SK-N-SH (cell line): ENCODE data around the gene ACTL10. TPM values are rescaled to one million over a fixed set of nuclear protein-coding genes. Genes with fewer than 3 reads are reported as not detected.

Experiments
- CTCF ChIA-PET: fragments of 300-600, 350-600 bp; formaldehyde crosslinking; extraction: SDS; loops from one replicate; lab custom pipeline; 2021; lab: Yijun Ruan, JAX
- POLR2A ChIA-PET: fragments of 350-600 bp; sonication (Branson Sonifier 250); formaldehyde crosslinking; extraction: SDS; loops from one replicate; lab custom pipeline; 2020; ENCODE audit warnings: antibody characterized with exemption, inconsistent platforms; lab: Yijun Ruan, JAX
- DNase-seq: peaks from one replicate; pipeline ENCODE4 v3.0.0; 2012
- H2AFZ ChIP-seq: fragments of 200-600 bp; sonication (generic); 2 replicates; pipeline ENCODE4 v1.8.1; 2016; ENCODE audit warnings: antibody characterized with exemption, mild to moderate bottlenecking, low read depth
- H3F3A ChIP-seq: fragments of 200-600 bp; sonication (generic); replicated peaks from 2 replicates; pipeline ENCODE3; 2016; ENCODE audit warnings: antibody characterized with exemption, mild to moderate bottlenecking; ENCODE audit not compliant: insufficient read depth
- H3K27ac ChIP-seq, 2 experiments: fragments of 200-500 bp in 1 of 2; fragments of 200-600 bp in 1 of 2; sonication (Bioruptor generic) in 1 of 2; sonication (generic), shearing (Covaris generic) in 1 of 2; 2 replicates each; pipeline versions ENCODE4 v1.5.1 to v1.6.1; 2014 to 2016; ENCODE audit warnings: low read depth in 2 of 2, inconsistent platforms in 1 of 2, low read length in 1 of 2, mild to moderate bottlenecking in 1 of 2, mixed read lengths in 1 of 2
- H3K27me3 ChIP-seq: fragments of 200-600 bp; sonication (generic), shearing (Covaris generic); 2 replicates; pipeline ENCODE4 v1.6.1; 2016; ENCODE audit warnings: mixed run types; ENCODE audit not compliant: insufficient read depth
- H3K36me3 ChIP-seq, 2 experiments: fragments of 200-500 bp in 1 of 2; fragments of 200-600 bp in 1 of 2; sonication (Bioruptor generic) in 1 of 2; sonication (generic) in 1 of 2; replicated peaks in 1 of 2; 2 replicates each; pipeline versions ENCODE3 to v1.5.1; 2014 to 2016; ENCODE audit warnings: low read length in 1 of 2, mild to moderate bottlenecking in 1 of 2; ENCODE audit not compliant: insufficient read depth in 2 of 2, control insufficient read depth in 1 of 2
- H3K4me1 ChIP-seq, 2 experiments: fragments of 200-500 bp in 1 of 2; fragments of 200-600 bp in 1 of 2; sonication (Bioruptor generic) in 1 of 2; sonication (generic), shearing (Covaris generic) in 1 of 2; 2 replicates each; pipeline versions ENCODE4 v1.5.1 to v1.6.1; 2014 to 2016; ENCODE audit warnings: low read depth in 1 of 2, low read length in 1 of 2, mixed run types in 1 of 2; ENCODE audit not compliant: insufficient read depth in 2 of 2, control insufficient read depth in 1 of 2
- H3K4me2 ChIP-seq: fragments of 200-600 bp; sonication (generic), shearing (Covaris generic); 2 replicates; pipeline ENCODE4 v1.6.1; 2017; ENCODE audit warnings: mixed run types
- H3K4me3 ChIP-seq, 2 experiments: fragments of 200-500 bp in 1 of 2; fragments of 200-600 bp in 1 of 2; sonication (Bioruptor generic) in 1 of 2; sonication (generic), shearing (Covaris generic) in 1 of 2; 2 replicates each; pipeline versions ENCODE4 v1.5.1 to v1.8.1; 2014 to 2016; ENCODE audit warnings: low read depth in 2 of 2, inconsistent platforms in 1 of 2, low read length in 1 of 2, mild to moderate bottlenecking in 1 of 2, mixed read lengths in 1 of 2, moderate library complexity in 1 of 2
- H3K79me2 ChIP-seq: fragments of 200-600 bp; sonication (generic); 2 replicates; pipeline ENCODE4 v1.8.1; 2017; ENCODE audit warnings: mild to moderate bottlenecking; ENCODE audit not compliant: insufficient read depth
- H3K9ac ChIP-seq: fragments of 200-600 bp; sonication (generic); 2 replicates; pipeline ENCODE4 v1.6.1; 2017; ENCODE audit warnings: mixed run types
- H3K9me2 ChIP-seq: fragments of 200-600 bp; sonication (generic); 2 replicates; pipeline ENCODE4 v1.6.1; 2017; ENCODE audit warnings: mixed run types
- H3K9me3 ChIP-seq: fragments of 200-600 bp; sonication (generic); 2 replicates; pipeline ENCODE4 v1.6.1; 2017; ENCODE audit warnings: mixed run types, mild to moderate bottlenecking, moderate library complexity
- H4K20me1 ChIP-seq: fragments of 200-600 bp; sonication (generic); 2 replicates; pipeline ENCODE4 v1.6.1; 2017; ENCODE audit warnings: mild to moderate bottlenecking, mixed run types; ENCODE audit not compliant: insufficient read depth
- CHD2 ChIP-seq: fragments of 150-350 bp; IDR thresholded peaks from 2 replicates; pipeline ENCODE4 v1.6.1; 2018; ENCODE audit warnings: low read length; ENCODE audit not compliant: partially characterized antibody
- MXI1 ChIP-seq: IDR thresholded peaks from 2 replicates; pipeline ENCODE4 v1.6.1; 2012; ENCODE audit warnings: mild to moderate bottlenecking, low read depth, low read length, improper control_type of control experiment
- NRF1 ChIP-seq: IDR thresholded peaks from 2 replicates; pipeline ENCODE4 v1.6.1; 2012; ENCODE audit warnings: low read depth, mild to moderate bottlenecking, low read length
- RAD21 ChIP-seq: IDR thresholded peaks from 2 replicates; pipeline ENCODE4 v1.6.1; 2012; ENCODE audit warnings: mild to moderate bottlenecking, low read length
- RCOR1 ChIP-seq: fragments of 150-350 bp; IDR thresholded peaks from 2 replicates; pipeline ENCODE4 v1.6.1; 2017; ENCODE audit warnings: antibody characterized with exemption, low read length
- SMC3 ChIP-seq: IDR thresholded peaks from 2 replicates; pipeline ENCODE4 v1.6.1; 2012; ENCODE audit warnings: low read depth, low read length, improper control_type of control experiment
- USF1 ChIP-seq: IDR thresholded peaks from 2 replicates; pipeline ENCODE4 v1.4.0; 2012; ENCODE audit warnings: low read depth, borderline replicate concordance
- YY1 ChIP-seq: IDR thresholded peaks from 2 replicates; pipeline ENCODE4 v1.4.0; 2012; ENCODE audit warnings: low read depth, mild to moderate bottlenecking
- WGBS: methylation state at CpG from one replicate; pipeline ENCODE4 v1.1.6; 2017; ENCODE audit warnings: low lambda C conversion rate; 5-methylcytosine and 5-hydroxymethylcytosine counted together
- polyA plus RNA-seq, 3 experiments: library from polyadenylated mRNA; depleted of rRNA; stranded (reverse); fragments of >200 nt; gene quantifications; 2 replicates each; pipeline ENCODE4 v1.2.3, GENCODE V29; 2012

ACTL10 gene
- polyA plus RNA-seq, 1 of the 3 experiments (the other 2 are of a cell fraction) = 0.25 TPM

- Histone ChIP-seq H3F3A (peaks cover 26% of the 10 kb centered on the region), H3K4me1 (peaks cover 13 to 59% of the 10 kb centered on the region in 2 experiments; a peak in 3 of 4 replicates), H3K9me3 (no peaks in the 10 kb centered on the region), H3K9me2 (no peaks in the 10 kb centered on the region), H3K27me3 (no peaks in the 10 kb centered on the region), H3K36me3 (peaks cover 3 to 13% of the 10 kb centered on the region in 2 experiments), H3K9ac (no peak overlapping the region), H3K4me2 (no peak overlapping the region), H3K4me3 (no peak overlapping the region), H4K20me1 (peaks cover 32% of the 10 kb centered on the region), H3K79me2 (no peaks in the 10 kb centered on the region), H3K27ac (peak overlapping the region in 1 of 2 experiments; percentile 93; a peak in 2 of 4 replicates), H2AFZ (no peak overlapping the region)
- peak; percentile 10; the same call in 1 of the 2 replicates for TF ChIP-seq RAD21
- TF ChIP-seq YY1 = no peak
- peak; percentile 26 for TF ChIP-seq CHD2
- TF ChIP-seq USF1 = no peak
- peak; percentile 40; the same call in 1 of the 2 replicates for TF ChIP-seq RCOR1
- TF ChIP-seq MXI1 = peak; percentile 73
- POLR2A ChIA-PET = interaction anchor here (0.9 to 1.9 kb wide), 8 partner anchors 60 to 248 kb away, joined by 3 to 9 read pairs (median 4); partner anchors contain the start of genes CBFA2T2, CDK5RAP1 and SNTA1
- peak; percentile 87 for DNase-seq
- WGBS = 48% methylated on average over 10 of the region's 19 CpGs
- CTCF ChIA-PET = interaction anchor here (0.6 to 9.2 kb wide), 11 partner anchors 17 to 205 kb away, joined by 3 to 114 read pairs (median 4); partner anchors contain the start of genes ACTL10 and C20orf144
These were observed 17.5 kb upstream of the ACTL10 start for GRCh38 chr20:33649201-33649681.

GRCh38 chr20:33650111-33650752 lies 16.5 kb upstream of the ACTL10 start:
- Histone ChIP-seq H3K27me3 (no peaks in the 10 kb centered on the region), H3K9ac (no peak overlapping the region), H3K9me3 (no peaks in the 10 kb centered on the region), H3K9me2 (no peaks in the 10 kb centered on the region), H3K36me3 (peaks cover 0 to 4% of the 10 kb centered on the region in 2 experiments), H3K4me2 (no peak overlapping the region), H4K20me1 (peaks cover 32% of the 10 kb centered on the region), H3K79me2 (no peaks in the 10 kb centered on the region), H3K27ac (peak overlapping the region in 1 of 2 experiments; percentile 93; a peak in 2 of 4 replicates), H2AFZ (no peak overlapping the region), H3F3A (peaks cover 26% of the 10 kb centered on the region), H3K4me1 (peaks cover 13 to 53% of the 10 kb centered on the region in 2 experiments; a peak in 3 of 4 replicates), H3K4me3 (no peak overlapping the region)
- TF ChIP-seq NRF1 = no peak
- TF ChIP-seq SMC3 = no peak
- CTCF ChIA-PET = interaction anchor here (0.7 to 9.2 kb wide), 5 partner anchors 16 to 193 kb away, joined by 3 to 114 read pairs (median 16); partner anchors contain the start of genes ACTL10 and C20orf144
- 98% methylated on average over 10 of the region's 11 CpGs for WGBS
- DNase-seq = peak; percentile 34
- POLR2A ChIA-PET = interaction anchor here (1.1 to 1.9 kb wide), 3 partner anchors 88 to 188 kb away, joined by 3 to 9 read pairs (median 7); partner anchors contain the start of gene CBFA2T2
